Activated CD4-positive, alpha-beta T cell treated with anti-CD3 and anti-CD28 coated beads for 4 hours (primary cell): ENCODE measurements around the gene TERB1.
"Not testable (repeated sequence)": the region's sequence is repeated elsewhere in the genome, so short reads cannot be mapped to it uniquely, and the experiment has no call there.

Experiments
- DNase-seq, 2 donors: peaks; one replicate each; pipeline ENCODE4 v3.0.0-alpha.2; 2020

TERB1 gene

DNA sequence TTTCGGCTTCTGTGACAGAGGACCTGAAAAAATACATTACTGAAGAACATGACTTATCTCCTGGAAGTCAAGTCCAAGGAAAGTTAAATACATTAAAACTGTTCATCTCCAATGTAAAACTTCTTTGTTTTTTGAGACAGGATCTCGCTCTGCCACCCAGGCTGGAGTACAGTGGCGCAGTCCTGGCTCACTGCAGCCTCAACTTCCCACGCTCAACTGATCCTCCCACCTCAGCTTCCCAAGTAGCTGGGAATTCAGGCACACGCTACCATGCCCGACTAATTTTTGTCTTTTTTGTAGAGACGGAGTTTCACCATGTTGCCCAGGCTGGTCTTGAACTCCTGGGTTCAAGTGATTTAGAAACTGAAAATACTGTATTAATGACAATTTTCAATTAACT is 9.7 kb upstream of the TERB1 start:
- DNase-seq = no peak

DNA sequence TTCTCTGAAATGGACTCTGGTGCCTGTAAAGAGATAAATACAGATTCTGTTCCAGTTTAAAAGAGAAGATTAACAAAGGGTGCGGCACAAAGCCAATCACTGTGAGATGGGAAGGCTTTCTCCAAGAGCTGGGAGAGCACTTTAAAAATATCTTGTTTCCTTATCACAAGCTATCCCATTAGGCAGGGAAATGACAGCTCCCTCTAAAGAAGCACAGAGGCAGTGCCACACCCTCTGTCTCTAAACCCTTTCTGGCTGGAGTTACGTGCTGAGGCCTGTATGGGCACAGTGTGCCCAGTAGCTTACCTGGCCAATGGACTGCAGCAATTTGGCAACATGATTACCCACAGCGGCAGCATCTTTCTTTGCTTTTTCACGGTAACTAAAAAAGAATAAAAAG is 9.0 kb upstream of the TERB1 start:
- DNase-seq = no peak

DNA sequence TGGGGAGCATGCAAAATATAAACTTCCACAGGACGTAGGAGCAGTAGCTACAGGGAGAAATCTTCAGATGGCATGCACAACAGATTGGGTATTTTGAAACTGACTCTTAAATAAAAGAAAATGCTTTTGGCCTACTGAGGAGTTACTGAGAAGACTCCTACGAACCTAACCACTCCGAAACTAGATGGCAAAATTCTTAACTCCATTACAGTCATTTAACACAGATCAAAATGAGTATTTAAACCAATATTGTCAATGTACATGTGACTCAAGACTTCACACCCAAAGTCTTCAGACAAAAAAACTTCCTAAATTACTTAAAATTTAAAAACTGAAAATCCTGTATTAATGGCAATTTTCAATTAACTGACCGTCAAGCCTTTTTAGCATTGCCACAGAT is 8.4 kb upstream of the TERB1 start:
- DNase-seq = no peak

DNA sequence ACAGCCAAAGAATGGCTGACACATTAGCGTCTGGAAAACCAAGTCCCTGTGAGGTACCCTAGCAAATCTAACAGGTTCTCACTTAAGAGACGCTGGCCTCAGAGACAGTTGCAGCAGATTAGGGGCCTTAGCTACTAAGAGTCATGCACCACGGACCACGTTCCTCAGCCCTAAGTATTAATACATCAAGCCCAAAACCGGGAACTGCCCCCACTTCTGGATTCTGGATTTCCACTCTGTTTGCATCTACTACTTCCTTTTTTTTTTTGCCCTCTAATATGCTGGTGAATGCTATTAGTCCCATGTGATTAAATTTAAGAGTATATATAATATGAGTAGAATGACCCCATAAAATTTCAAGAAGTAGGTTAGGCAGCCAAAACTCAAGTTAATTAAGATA is 775 bp upstream of the TERB1 start:
- no peak for DNase-seq

DNA sequence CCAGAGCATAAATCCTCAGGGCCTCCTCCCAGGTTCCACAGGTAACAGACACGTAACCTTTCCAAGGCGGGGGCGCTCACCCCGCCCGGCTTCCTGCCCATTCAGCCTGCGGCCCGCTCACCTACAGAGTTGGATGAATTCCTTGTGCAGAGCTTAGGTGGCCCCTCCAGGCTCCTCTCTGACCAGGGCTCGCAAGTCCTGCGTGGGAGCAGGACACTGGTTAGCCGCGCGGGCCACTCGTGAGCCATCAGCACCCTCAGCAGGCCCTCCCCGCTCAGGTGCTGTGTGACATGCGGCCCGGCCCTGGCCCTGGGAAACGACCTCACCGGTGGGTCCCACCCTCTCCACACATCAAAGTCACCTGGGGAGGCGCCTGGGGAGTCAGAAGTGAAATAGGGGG is 528 bp downstream of the TERB1 start:
- no peak for DNase-seq

DNA sequence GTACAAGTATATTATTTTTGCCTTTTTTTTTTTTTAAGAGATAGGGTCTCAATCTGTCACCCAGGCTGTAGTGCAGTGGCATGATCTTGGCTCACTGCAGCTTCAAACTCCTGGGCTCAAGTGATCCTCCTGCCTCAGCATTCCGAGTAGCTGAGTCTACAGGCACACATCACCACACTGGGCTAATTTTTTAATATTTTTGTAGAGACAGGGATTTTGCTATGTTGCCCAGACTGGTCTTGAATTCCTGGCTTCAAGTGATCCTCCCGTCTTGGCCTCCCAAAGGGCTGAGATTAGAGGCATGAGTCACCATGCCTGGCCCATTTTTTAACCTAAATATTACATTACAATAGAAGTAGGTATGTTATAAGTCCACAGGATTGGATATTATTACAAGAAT is 3.2 kb downstream of the TERB1 start:
- no peak for DNase-seq

DNA sequence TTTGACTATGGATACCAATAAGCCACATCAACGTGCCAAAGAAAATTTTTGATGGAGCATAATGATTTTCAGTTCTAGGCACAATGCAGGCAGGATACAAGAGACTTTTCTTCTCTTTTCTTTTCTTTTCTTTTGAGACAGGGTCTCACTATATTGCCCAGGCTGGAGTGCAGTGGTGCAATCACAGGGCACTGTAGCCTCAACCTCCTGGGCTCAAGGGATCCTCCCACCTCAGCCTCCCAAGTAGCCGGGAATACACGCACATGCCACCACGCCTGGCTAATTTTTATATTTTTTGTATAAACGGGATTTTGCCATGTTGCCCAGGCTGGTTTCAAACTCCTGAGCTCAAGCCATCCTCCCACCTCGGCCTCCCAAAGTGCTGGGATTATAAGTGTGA is 7.4 kb downstream of the TERB1 start:
- not testable (repeated sequence) for DNase-seq

DNA sequence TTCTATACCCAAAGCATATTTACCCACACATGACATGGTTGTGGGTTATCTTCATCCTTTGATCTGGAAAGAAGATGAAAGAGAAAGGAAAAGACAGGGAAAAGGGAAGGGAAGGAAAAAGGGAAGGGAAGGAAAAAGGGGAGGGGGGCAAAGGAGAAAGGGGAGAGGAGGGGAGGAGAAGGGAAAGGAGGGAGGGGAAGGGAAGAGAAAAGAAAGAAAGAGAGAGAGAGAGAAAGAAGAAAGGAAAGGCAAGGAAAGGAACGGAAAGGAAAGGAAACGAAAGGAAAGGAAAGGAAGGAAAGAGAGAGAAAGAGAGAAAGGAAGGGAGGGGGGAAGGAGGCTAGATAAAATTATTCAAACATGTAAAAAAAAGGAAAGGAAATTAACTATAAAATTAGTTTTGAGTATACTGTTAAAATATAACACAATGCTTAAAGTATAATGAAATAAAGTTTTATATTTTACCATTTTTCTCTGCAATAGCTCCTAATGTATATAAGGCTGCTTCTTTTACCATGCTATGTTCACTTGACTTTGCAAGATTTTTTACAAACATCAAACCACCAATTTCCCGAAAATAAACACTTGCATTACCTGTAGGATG is 11.2 kb downstream of the TERB1 start:
- DNase-seq = no peak

DNA sequence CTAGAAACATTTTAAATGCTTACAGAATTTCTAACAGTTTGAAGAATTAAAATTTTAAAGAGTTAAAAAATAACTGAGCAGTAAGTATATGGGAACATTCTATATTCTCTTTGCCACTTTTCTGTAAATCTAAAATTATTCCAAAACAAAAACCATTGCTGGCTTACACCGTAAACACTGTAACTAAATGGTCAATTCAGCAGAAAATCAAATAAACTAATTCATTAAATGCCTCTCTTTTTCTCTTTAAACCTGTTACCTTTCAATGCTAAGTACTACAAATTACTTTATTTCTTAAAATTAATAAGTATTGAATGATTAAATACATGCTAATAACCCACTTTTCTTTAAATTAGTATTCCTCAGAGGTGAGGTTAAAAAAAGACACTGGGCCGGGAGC is 14.0 kb downstream of the TERB1 start:
- DNase-seq = no peak

DNA sequence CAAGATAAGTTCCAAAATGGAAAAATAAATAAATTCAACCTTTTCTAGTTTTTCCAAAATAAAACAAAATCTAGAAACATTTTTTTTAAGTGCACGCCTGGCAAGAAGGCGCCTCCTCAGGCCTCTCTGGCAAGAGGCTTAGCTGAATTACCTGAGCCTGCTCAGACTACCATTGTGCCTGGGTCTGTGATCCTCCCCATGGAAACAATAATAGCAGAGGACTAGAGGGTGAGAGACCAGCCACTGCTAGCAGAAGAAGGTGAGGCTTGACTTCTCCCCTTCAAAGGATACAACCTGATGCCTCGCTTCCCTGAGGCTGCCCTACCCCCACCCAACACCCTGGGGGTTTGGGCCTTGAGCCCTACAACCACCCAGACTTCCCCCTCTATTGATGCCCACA is 14.8 kb downstream of the TERB1 start:
- no peak for DNase-seq

DNA sequence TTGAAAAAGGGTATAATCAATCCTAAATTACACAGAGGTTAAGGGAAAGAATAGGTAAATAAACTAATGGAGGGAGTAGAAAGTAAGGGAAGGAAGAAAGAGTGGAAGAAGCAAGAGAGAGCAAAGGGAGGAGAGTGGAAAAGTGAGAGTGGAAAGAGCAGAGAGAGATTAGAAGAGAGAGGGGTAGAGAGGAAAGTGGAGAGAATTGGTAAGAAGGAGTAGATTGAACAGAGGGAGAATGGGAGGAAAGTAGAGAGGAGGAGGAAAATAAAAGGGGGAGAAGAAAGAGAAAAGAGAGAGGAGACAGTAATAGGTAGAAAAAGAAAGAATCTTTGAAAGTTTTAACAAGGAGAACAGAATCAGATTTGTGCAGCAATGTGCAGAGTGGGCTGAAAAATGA is 24.9 kb downstream of the TERB1 start:
- DNase-seq = no peak

DNA sequence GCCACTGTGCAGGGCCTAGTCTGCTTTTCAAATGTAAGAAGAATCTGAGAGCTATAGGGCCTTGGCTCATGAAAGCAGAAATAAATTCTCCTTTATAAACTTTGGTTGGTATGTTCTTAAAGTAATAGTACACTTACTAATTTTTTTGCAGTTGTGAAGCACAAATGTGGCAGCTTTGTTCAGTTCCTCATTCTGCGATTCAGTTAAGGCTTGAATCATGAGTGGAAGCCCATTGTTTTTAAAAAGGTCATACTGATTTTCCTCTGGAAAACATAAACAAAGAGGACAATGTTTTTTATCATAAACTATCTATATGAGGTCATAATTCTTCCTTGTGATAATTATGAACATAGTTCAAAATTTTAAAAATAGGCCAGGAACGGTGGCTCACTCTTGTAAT is 26.4 kb downstream of the TERB1 start:
- no peak for DNase-seq

DNA sequence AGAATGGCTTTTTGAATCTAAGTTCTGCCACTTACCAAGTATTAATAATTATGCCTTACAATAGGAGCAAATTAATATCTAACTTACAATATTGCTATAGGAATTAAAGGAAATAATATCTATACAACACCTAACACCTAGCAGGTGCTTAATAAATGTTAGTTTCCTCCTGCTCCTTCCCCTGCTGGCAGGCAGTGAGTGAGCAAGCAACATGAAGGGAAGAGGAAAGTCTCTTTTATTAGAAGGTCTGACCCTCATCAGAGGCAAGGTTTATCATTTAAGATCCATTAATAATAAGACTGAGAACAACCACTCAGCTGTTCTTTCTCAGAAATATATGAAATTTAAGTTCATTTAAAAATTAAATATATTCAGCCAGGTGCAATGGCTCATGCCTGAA is 43.3 kb downstream of the TERB1 start:
- DNase-seq = no peak

DNA sequence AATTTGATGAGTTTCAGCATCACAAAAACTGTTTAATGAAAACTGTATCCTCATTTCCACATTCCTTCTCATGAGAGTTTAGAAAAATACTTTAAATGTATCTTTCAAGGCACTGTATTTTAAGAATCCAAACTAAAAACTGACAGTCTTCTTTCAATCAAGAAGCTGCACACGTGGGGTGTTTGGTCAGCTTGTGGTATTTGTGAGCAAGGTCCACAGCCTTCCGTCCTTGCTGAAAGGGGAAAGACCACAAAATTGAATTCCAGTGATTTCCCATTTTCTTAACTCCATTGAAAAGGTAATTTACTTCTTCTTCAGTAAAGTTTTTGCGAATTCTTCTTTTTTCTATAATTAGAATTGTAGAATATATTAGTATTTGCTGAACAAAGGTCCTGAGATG is 46.6 kb downstream of the TERB1 start:
- DNase-seq = no peak

DNA sequence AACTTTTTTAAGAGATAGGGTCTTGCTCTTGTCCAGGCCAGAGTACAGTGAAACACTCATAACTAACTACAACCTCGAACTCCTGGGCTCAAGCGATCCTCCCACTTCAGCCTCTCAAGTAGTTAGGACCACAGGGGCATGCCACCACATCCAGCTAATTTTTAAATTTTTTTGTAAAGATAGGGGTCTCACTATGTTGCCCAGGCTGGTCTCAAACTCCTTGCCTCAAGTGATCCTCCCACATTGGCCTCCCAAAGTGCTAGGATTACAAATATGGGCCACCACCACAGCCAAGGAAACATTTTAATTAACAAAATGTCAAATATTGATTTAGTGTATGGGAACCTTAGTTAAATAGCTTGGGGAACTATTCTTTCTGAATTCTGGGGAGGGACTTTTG is 47.2 kb downstream of the TERB1 start:
- DNase-seq = no peak

DNA sequence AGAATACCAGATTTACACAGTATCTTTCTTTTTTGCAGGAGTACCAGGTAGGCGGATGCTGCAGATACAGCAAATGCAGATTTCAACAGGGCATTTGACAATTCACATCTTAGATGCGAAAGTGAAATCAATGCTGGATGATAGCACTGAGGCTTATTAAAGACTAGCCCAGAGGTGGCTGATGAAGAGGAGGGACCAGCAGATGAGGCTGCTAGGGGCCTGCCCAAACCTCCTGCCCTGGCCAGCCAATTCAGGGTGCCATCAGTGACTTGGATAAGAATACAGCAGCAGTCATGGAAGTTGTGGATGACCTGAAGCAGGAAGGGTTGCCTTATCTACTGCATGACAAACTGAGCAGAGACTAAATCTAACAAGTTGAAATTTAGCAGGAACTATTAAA is 48.4 kb downstream of the TERB1 start:
- no peak for DNase-seq

DNA sequence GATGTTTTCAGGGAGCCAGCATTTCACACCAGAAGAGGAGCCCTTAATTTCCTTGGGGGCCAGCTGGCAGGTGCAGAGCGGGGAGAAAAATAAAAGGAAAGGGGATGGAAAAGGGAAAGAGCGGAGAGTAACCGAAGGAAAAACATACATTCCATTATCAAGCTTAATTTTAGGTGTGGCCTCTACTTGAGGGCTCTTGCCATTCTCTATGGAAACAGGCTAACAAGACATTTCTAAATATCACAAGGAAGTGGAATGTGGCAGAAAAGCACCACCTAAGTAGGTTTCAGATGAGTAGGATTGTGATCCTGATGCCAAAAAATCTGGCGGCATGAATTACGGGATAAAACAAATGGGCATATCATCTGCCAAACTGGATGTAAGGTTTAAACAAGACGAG is 49.0 kb downstream of the TERB1 start:
- no peak for DNase-seq

DNA sequence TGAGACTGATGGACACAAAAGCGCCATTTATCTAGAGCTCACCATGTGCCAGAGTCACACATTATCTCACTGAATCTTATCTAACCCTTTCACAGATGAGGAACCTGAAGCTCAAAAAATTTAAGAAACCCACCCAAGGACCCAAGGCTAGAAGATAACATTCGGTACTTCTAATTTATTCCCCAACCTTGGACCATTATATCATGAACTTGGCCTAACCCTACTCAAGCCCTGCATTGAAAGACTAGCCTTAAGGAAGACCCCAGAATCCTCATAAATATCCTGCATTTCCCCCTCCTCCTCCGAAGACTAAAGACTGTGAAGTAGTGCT is 49.4 kb downstream of the TERB1 start:
- no peak for DNase-seq

DNA sequence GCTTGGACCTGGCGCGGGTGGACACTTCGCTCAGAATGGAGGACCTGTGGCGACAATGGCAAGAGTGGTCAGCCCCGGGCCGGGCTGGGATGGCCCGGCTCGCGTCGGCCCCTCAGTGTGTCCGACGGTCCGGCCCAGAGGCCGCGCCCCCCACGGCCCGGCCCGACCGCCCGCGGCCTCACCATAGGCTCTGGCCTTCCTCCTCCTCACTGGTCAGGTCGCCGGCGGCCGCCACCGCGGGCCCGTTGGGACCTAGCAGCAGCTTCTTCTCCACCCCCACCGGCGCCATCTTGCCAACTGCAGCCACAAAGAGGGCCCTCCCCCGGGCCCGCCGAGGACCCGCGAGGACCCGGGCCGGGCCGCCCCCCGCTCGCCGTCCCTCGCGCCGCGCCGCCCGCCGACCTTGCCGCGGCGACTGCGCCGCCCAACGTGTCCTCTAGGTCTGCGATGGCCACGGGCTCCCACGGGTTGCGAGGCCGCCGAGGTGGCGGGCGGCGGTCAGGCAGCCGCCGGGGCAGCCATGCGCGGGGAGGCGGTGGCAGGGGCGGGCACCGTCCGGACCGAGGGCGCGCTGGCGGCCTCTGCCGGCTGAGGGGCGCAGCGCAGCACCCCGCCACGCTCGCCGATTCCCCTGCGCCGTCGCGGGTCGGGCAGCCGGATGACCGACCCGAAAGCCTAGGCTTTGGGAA is 49.9 kb downstream of the TERB1 start, which contains the start of gene DYNC1LI2:
TSS of gene DYNC1LI2 (minus strand) at position 307 of the 689 bp plus-strand sequence. CDS start at position 289, 18 bp downstream.
- peak; percentile 79 to 84 for DNase-seq

DNA sequence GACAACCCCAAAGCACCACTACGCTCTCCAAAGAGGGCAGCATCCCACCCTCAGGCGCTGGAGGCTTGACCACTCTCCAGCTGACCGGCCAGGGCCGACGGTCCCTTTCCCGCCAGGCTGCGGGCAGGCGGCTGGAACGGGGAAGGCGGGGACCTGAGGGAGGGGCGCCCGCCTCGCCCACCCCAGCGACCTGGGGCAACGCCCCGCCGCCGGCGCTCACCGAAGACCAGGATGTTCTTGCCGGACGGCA is 50.4 kb downstream of the TERB1 start:
- peak in 1 of 2 donors; percentile 8 for DNase-seq

DNA sequence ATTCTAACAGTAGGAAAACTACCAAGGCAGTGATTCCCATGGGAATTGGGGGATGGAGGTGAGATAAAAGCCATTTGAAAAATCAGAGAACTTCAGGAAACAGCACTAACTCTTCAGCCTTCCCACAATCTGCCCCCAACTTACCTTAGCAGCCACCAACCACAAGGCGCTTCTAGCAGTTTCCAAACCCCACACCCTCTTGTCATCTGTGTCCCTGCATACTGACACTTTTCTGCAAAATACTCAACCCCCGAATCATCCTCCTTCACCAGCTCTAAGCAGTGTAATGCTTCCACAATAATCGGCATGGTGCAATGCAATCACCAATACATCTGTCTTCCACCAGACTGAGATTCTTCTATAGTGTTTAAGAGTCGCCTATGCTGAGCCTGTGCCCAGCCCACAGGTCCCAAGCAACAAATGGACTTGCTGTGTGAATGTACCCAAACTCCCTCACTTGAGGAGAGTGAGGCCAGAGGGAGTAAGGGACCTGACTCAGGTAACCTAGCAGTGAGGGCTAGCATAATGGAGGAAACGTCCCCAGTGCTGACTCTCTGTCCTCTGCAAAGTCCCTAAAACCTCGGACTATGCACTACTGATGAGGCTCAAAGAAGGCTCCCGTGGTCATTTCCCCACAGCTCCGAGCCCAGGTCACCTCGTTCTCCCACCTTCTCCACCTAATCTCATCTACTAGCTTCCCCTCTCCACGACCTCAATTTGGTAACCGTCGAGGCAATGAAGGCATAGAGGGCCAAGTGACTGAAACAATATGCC is 50.9 kb downstream of the TERB1 start:
- DNase-seq = no peak

DNA sequence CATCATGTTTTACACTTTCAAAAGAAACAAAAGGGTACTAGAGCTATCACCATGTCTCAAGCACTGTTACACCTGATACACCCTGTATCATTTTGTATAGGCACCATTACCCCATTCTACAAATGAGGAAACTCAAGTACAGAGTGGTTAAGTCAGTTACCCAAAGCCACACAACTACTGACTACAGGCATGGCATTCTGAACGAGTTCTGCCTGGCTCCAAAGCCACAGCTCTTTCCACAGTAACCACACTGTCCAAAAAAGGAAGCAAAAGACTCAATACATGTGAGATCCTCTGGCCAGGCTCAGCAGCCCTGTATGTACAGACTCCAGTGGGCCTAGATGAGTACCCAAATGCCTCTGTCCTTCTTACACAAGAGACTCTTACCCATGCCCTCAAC is 54.7 kb downstream of the TERB1 start:
- no peak for DNase-seq

DNA sequence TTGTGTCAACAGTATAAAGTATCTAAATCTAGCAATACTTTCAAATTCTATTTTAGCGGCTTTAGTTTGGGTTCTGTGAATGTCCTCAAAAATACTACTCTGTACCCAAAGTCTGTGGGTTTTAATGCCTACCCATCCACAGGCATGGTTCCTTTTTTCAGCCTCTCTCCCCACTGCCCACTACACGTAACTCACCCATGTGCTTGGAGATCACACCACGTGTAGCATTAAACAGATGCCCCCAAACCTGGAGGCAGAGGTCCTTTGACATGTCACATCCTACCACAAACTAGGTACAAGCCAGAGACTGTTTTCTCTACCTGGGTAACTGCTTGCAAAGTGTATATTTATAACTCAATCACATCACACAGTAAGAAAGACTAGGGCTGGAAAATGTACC is 55.3 kb downstream of the TERB1 start:
- DNase-seq = no peak

DNA sequence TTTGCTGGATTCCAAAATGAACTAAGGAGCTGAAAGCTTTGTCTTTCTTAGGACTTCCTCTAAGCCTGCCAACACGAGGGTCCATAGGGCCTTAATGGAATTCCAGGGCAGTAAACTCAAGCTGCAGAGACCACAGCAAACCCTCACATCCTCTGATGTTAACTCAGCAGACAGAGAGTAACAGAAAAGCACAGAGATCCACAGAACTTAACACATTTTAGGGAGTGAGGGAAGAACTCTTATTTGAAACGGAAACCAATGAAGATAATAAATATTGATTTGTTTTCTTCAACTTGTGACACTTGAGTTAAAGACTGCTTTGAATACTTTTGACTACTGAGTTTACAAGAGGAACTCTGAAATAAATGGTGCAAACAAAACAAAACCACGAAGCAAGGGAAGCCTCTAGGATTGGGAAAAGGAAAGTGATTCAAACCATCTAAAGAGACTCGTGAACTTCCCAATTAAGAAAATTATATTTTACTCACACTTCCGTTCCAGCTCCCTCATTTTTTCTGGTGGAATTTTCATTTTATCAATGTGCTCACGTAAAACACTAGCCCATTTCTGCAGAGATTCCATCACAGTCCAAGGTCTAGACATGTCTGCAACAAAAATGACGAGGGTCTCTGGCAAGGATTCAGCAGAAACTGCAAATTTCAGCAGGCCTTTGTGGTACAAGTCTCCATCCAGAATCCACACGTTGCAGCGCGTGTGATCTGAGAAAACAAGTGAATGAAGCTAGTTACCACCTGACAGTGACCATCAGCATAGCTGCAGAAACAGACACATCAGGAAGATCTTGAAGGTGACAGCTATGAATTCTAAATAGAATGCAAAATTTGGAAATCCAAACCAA is 59.2 kb downstream of the TERB1 start:
- no peak for DNase-seq
